Fibroblast of mammary gland (primary cell): ENCODE results near the gene POLR2F.
"Not testable (repeated sequence)": the region's sequence is repeated elsewhere in the genome, so short reads cannot be mapped to it uniquely, and the experiment has no call there.

ENCODE experiments used
- DNase-seq: peaks from one replicate; pipeline ENCODE4 v3.0.0-alpha.2; 2010; ENCODE audit warnings: low read depth
- H3K4me3 ChIP-seq: 2 replicates; pipeline ENCODE4 v1.5.1; 2011; ENCODE audit warnings: low read depth, mild to moderate bottlenecking, low read length, moderate library complexity; ENCODE audit not compliant: control insufficient read depth
- CTCF ChIP-seq: conservative IDR thresholded peaks from 2 replicates; pipeline ENCODE4 v1.5.1; 2011; ENCODE audit warnings: low read depth, low read length, inconsistent platforms; ENCODE audit not compliant: control insufficient read depth, insufficient read depth

The POLR2F gene

GRCh38 chr22:37954686-37955085 lies 1.2 kb downstream of the POLR2F start:
- H3K4me3 ChIP-seq = peak overlapping the region; percentile 97
- TF ChIP-seq CTCF = no peak
- DNase-seq = no peak

- DNase-seq, H3K4me3 ChIP-seq: not testable (repeated sequence)
Observed at GRCh38 chr22:37955825-37956397, 2.4 kb downstream of the POLR2F start.

- DNase-seq = no peak
- no peak overlapping the region for H3K4me3 ChIP-seq
- no peak for TF ChIP-seq CTCF
Observed at GRCh38 chr22:37957232-37957631, 3.7 kb downstream of the POLR2F start.

GRCh38 chr22:37959231-37959825 lies 5.8 kb downstream of the POLR2F start:
- no peak for DNase-seq
- no peak overlapping the region for H3K4me3 ChIP-seq
- no peak for TF ChIP-seq CTCF

GRCh38 chr22:37961062-37961461 lies 7.6 kb downstream of the POLR2F start:
- no peak for DNase-seq
- H3K4me3 ChIP-seq = no peak overlapping the region
- no peak for TF ChIP-seq CTCF

GRCh38 chr22:37965940-37966664 lies 12.6 kb downstream of the POLR2F start:
- no peak overlapping the region for H3K4me3 ChIP-seq
- DNase-seq = peak; percentile 30
- TF ChIP-seq CTCF = no peak

GRCh38 chr22:37967147-37967546 lies 13.6 kb downstream of the POLR2F start:
- no peak for TF ChIP-seq CTCF
- no peak for DNase-seq
- H3K4me3 ChIP-seq = no peak overlapping the region
